ENCODE measurements around the gene CHST4. TPM values are rescaled to one million over a fixed set of nuclear protein-coding genes. Genes with fewer than 3 reads are reported as not detected.

CHST4 gene
- total and polyA plus RNA-seq, 9 of the 15 experiments (the other 6 are each of a cell fraction or from before 2014, with no cell fraction given), result 0.07 TPM; not detected in 8

DNA sequence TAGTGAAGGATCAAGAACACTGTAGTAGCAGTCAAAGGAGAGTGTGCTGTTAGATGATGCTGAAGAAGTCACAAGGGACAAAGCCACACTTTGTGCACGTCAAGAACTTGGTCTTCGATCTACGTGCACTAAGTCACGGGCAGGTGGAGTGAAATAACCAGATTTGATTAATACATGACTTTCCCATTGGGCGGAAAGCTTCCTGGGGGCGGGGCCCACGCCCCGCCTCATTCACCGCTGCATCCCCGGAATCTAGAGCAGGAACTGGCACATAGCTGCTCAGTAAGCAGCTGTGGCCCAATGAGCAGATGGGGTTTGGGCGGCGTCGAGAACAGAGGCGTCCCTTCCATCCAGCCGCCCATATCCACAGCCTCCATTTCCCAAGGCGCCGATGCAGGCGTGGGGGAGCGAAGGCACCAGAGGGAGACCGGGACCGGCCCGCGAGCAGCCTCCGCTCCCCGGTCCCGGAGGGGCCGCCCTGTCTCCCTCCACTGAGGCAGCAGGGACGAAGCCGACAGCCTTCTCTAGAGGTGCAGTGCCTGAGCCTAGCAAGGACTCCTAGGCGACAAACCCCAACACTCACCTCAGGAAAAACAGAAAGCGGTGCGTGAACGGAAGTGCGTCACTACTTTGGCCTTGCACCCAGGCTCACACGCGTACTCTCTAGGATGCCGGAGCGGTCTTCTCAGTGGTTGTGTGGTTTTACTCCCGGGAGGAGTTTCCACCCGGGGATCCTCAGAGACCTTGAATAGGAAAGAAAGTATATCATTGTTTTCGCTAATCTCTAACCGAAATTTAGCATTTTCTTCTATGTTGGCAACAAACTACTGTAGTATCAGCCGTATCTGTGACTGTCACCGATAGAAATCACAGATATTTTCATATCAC, 42.0 kb upstream of the CHST4 start (continued):
- TF ChIP-seq, protein P1, sequence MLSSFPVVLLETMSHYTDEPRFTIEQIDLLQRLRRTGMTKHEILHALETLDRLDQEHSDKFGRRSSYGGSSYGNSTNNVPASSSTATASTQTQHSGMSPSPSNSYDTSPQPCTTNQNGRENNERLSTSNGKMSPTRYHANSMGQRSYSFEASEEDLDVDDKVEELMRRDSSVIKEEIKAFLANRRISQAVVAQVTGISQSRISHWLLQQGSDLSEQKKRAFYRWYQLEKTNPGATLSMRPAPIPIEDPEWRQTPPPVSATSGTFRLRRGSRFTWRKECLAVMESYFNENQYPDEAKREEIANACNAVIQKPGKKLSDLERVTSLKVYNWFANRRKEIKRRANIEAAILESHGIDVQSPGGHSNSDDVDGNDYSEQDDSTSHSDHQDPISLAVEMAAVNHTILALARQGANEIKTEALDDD (IDR thresholded peaks at IDR 0.05), result no peak
- TF ChIP-seq NFE2L1 (tag; IDR thresholded peaks at IDR 0.05; ENCODE audit: borderline replicate concordance, low read depth) (no peak), CC2D1A (IDR thresholded peaks at IDR 0.05) (no peak), GATAD2A (IDR thresholded peaks at IDR 0.05) (no peak), POLR2AphosphoS5 (IDR thresholded peaks at IDR 0.05; ENCODE audit: control insufficient read depth, insufficient read depth, low read depth, low read length) (peak; percentile 54), SMARCA4 (IDR thresholded peaks at IDR 0.05) (no peak), RBM25 (IDR thresholded peaks at IDR 0.05; ENCODE audit: low read depth, low read length, severe bottlenecking) (no peak), ZNF24 (IDR thresholded peaks at IDR 0.05) (no peak), POLR2B (IDR thresholded peaks at IDR 0.05; ENCODE audit: low read depth, partially characterized antibody) (peak; percentile 81), SMAD3 (CRISPR knock-in tag; conservative IDR thresholded peaks at IDR 0.05) (peak; percentile 76; the same call in 1 of the 2 replicates)
- TF ChIP-seq, protein P2, sequence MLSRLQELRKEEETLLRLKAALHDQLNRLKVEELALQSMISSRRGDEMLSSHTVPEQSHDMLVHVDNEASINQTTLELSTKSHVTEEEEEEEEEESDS (CRISPR knock-in tag; IDR thresholded peaks at IDR 0.05), result no peak
- TF ChIP-seq, protein P3, sequence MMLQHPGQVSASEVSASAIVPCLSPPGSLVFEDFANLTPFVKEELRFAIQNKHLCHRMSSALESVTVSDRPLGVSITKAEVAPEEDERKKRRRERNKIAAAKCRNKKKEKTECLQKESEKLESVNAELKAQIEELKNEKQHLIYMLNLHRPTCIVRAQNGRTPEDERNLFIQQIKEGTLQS (IDR thresholded peaks at IDR 0.05), result no peak
- TF ChIP-seq, protein P3 (CRISPR knock-in tag; conservative IDR thresholded peaks at IDR 0.05), result no peak
- TF ChIP-seq, protein P4, sequence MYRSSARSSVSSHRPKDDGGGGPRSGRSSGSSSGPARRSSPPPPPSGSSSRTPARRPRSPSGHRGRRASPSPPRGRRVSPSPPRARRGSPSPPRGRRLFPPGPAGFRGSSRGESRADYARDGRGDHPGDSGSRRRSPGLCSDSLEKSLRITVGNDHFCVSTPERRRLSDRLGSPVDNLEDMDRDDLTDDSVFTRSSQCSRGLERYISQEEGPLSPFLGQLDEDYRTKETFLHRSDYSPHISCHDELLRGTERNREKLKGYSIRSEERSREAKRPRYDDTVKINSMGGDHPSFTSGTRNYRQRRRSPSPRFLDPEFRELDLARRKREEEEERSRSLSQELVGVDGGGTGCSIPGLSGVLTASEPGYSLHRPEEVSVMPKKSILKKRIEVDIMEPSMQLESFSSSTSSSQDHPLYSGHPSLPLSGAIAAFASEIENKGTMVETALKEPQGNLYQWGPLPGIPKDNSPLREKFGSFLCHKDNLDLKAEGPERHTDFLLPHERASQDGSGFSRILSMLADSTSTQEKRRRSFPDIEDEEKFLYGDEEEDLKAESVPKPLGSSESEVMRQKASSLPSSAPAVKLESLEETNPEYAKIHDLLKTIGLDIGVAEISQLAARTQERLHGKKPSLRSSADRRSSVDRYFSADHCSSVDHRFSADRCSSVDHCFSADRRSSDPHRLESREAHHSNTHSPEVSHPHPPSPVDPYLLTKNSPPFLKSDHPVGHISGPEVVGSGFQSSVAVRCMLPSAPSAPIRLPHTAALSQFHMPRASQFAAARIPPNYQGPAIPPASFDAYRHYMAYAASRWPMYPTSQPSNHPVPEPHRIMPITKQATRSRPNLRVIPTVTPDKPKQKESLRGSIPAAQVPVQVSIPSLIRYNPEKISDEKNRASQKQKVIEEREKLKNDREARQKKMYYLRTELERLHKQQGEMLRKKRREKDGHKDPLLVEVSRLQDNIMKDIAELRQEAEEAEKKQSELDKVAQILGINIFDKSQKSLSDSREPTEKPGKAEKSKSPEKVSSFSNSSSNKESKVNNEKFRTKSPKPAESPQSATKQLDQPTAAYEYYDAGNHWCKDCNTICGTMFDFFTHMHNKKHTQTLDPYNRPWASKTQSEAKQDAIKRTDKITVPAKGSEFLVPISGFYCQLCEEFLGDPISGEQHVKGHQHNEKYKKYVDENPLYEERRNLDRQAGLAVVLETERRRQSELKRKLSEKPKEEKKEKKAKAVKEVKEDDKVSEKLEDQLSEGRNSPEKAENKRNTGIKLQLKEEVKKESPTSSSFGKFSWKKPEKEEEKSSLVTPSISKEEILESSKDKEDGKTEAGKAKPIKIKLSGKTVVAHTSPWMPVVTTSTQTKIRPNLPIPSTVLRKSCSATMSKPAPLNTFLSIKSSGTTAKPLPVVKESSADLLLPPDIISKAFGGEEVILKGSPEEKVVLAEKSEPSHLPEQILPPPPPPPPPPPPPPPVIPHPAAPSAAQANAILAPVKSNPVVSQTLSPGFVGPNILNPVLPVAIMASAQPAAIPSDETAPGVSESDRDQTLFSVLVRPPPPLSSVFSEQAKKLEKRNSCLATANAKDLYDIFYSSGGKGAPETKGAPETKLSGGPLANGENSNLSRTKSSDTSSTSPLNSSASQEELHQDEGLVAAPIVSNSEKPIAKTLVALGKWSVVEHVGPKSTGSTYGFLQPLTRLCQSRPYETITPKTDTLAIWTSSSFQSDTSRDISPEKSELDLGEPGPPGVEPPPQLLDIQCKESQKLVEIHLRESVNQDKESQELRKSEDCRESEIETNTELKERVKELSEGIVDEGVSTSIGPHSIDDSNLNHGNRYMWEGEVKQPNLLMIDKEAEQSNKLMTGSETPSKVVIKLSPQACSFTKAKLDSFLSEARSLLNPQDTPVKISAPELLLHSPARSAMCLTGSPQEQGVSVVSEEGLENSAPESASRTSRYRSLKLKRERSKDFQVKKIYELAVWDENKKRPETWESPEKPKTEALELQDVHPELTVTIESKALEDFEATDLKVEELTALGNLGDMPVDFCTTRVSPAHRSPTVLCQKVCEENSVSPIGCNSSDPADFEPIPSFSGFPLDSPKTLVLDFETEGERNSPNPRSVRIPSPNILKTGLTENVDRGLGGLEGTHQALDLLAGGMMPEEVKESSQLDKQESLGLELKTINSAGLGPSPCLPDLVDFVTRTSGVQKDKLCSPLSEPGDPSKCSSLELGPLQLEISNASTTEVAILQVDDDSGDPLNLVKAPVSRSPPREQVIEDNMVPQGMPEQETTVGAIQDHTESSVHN (IDR thresholded peaks at IDR 0.05; ENCODE audit: borderline replicate concordance in 1 of 2, low read depth in 1 of 2), result no peak
- TF ChIP-seq, protein P5, sequence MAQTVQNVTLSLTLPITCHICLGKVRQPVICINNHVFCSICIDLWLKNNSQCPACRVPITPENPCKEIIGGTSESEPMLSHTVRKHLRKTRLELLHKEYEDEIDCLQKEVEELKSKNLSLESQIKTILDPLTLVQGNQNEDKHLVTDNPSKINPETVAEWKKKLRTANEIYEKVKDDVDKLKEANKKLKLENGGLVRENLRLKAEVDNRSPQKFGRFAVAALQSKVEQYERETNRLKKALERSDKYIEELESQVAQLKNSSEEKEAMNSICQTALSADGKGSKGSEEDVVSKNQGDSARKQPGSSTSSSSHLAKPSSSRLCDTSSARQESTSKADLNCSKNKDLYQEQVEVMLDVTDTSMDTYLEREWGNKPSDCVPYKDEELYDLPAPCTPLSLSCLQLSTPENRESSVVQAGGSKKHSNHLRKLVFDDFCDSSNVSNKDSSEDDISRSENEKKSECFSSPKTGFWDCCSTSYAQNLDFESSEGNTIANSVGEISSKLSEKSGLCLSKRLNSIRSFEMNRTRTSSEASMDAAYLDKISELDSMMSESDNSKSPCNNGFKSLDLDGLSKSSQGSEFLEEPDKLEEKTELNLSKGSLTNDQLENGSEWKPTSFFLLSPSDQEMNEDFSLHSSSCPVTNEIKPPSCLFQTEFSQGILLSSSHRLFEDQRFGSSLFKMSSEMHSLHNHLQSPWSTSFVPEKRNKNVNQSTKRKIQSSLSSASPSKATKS (CRISPR knock-in tag; IDR thresholded peaks at IDR 0.05), result no peak

Measured in K562 (cell line).